ENCODE measurements around the gene JAZF1. TPM values are rescaled to one million over a fixed set of nuclear protein-coding genes. Genes with fewer than 3 reads are reported as not detected.
A peak's percentile ranks its signal among the peaks of the same experiment; 100 is the strongest.

Gene JAZF1
- total and polyA plus RNA-seq, 8 donors: 4.0 to 13.9 (median 6.0) TPM

- no peaks in the 10 kb centered on the region for H3K27me3 ChIP-seq
- H3K36me3 ChIP-seq: no peaks in the 10 kb centered on the region
- ATAC-seq (peak; percentile 46 to 85 (median 74)), FAIRE-seq (peak; percentile 82), DNase-seq (peak in 1 of 6 donors; percentile 39)
- WGBS, 2 donors: 34 to 38% methylated on average over 7 of the region's 7 CpGs
- peaks cover 0 to 7% (median 0%) of the 10 kb centered on the region in 3 donors for H3K4me1 ChIP-seq
- H3K27ac ChIP-seq: no peak overlapping the region
- peak; percentile 76 to 95 (median 91) for TF ChIP-seq CTCF (IDR thresholded peaks at IDR 0.05)
- intact Hi-C loops (cut with DNase I): no loop called here
- H3K9me3 ChIP-seq: no peaks in the 10 kb centered on the region
- no peak overlapping the region for H3K4me3 ChIP-seq
Observed at GRCh38 chr7:28078036-28078901, 102.3 kb downstream of the JAZF1 start.

GRCh38 chr7:28077616-28078015 is 103.0 kb downstream of the JAZF1 start:
- no peak for DNase-seq
- H3K9me3 ChIP-seq: no peaks in the 10 kb centered on the region
- H3K27ac ChIP-seq: no peak overlapping the region
- intact Hi-C loops (cut with DNase I): no loop called here
- peaks cover 0 to 7% (median 0%) of the 10 kb centered on the region in 3 donors for H3K4me1 ChIP-seq
- WGBS, 2 donors: 68 to 96% methylated on average over 2 of the region's 2 CpGs
- no peak overlapping the region for H3K4me3 ChIP-seq
- no peaks in the 10 kb centered on the region for H3K36me3 ChIP-seq
- H3K27me3 ChIP-seq: no peaks in the 10 kb centered on the region
- FAIRE-seq: no peak
- TF ChIP-seq CTCF (IDR thresholded peaks at IDR 0.05): no peak
- ATAC-seq: no peak

- no peaks in the 10 kb centered on the region for H3K36me3 ChIP-seq
- no peaks in the 10 kb centered on the region for H3K27me3 ChIP-seq
- WGBS, 2 donors: 62 to 65% methylated on average over 11 of the region's 11 CpGs
- H3K4me1 ChIP-seq: peaks cover 0 to 7% (median 0%) of the 10 kb centered on the region in 3 donors
- no peak overlapping the region for H3K4me3 ChIP-seq
- TF ChIP-seq CTCF (IDR thresholded peaks at IDR 0.05): no peak
- no peaks in the 10 kb centered on the region for H3K9me3 ChIP-seq
- intact Hi-C loops (cut with DNase I): no loop called here
- ATAC-seq (no peak), FAIRE-seq (peak; percentile 54), DNase-seq (no peak)
- H3K27ac ChIP-seq: no peak overlapping the region
Observed at GRCh38 chr7:28076423-28077200, 104.0 kb downstream of the JAZF1 start.

GRCh38 chr7:28075674-28076358 is 104.8 kb downstream of the JAZF1 start:
- ATAC-seq (no peak), FAIRE-seq (no peak), DNase-seq (no peak)
- H3K27me3 ChIP-seq: no peaks in the 10 kb centered on the region
- peaks cover 0 to 7% (median 0%) of the 10 kb centered on the region in 3 donors for H3K4me1 ChIP-seq
- no peak overlapping the region for H3K27ac ChIP-seq
- TF ChIP-seq CTCF (IDR thresholded peaks at IDR 0.05): no peak
- 64 to 65% methylated on average over 3 of the region's 3 CpGs for WGBS, 2 donors
- intact Hi-C loops (cut with DNase I): no loop called here
- H3K4me3 ChIP-seq: no peak overlapping the region
- no peaks in the 10 kb centered on the region for H3K9me3 ChIP-seq
- H3K36me3 ChIP-seq: no peaks in the 10 kb centered on the region

Data from pancreas (tissue), 10 donors.